ENCODE data around the gene SIGLEC14. TPM values are rescaled to one million over a fixed set of nuclear protein-coding genes. Genes with fewer than 3 reads are reported as not detected.
A peak's percentile ranks its signal among the peaks of the same experiment; 100 is the strongest.

SIGLEC14 gene
- total RNA-seq, 4 donors from 2014 or later = 0.83 to 2.2 (median 0.98) TPM; not detected in 1

- Histone ChIP-seq H3K4me3 (peak within 1 kb of the TSS in 1 of 4 donors; percentile 84), H3K4me1 (peaks cover 6 to 8% of the 10 kb centered on the region in 2 donors), H3K9me3 (no peaks in the 10 kb centered on the region), H3K36me3 (no peaks in the 10 kb centered on the region), H3K27ac (peak within 1 kb of the TSS; percentile 37 to 95 (median 92)), H3K27me3 (peaks cover 0 to 5% (median 0%) of the 10 kb centered on the region in 3 donors)
- intact Hi-C loops (cut with DNase I; ENCODE audit: low total_unique reads) (no loop called here), in situ Hi-C loops (cut with MboI; ENCODE audit: low sequenced_read_pairs in 4 of 4) (no loop called here)
- ATAC-seq = no peak
- no peak for TF ChIP-seq POLR2A (IDR thresholded peaks at IDR 0.05)
- TF ChIP-seq CTCF (IDR thresholded peaks at IDR 0.05 in 4 of 5, conservative IDR thresholded peaks at IDR 0.05 in 1 of 5) = no peak
- no peak for DNase-seq
Observed at GRCh38 chr19:51693260-51693659, 46.6 kb upstream of the SIGLEC14 start, which contains the start of gene SPACA6. SPACA6 (plus strand) TSS chr19:51693330; CDS start chr19:51693527, 197 bp downstream.

- Histone ChIP-seq H3K27ac (peak overlapping the region; percentile 37 to 95 (median 92)), H3K9me3 (no peaks in the 10 kb centered on the region), H3K4me1 (peaks cover 6 to 15% of the 10 kb centered on the region in 2 donors), H3K36me3 (no peaks in the 10 kb centered on the region), H3K27me3 (peaks cover 0 to 5% (median 0%) of the 10 kb centered on the region in 3 donors), H3K4me3 (peak overlapping the region in 1 of 4 donors; percentile 84)
- ATAC-seq (no peak), DNase-seq (no peak)
- in situ Hi-C loops (cut with MboI; ENCODE audit: low sequenced_read_pairs in 4 of 4) (no loop called here), intact Hi-C loops (cut with DNase I; ENCODE audit: low total_unique reads) (no loop called here)
- no peak for TF ChIP-seq POLR2A (IDR thresholded peaks at IDR 0.05)
- TF ChIP-seq CTCF (IDR thresholded peaks at IDR 0.05 in 4 of 5, conservative IDR thresholded peaks at IDR 0.05 in 1 of 5) = no peak
Observed at GRCh38 chr19:51692468-51692867, 45.8 kb upstream of the SIGLEC14 start.

- in situ Hi-C loops (cut with MboI; ENCODE audit: low sequenced_read_pairs in 4 of 4) (no loop called here), intact Hi-C loops (cut with DNase I; ENCODE audit: low total_unique reads) (no loop called here)
- peak overlapping the region; percentile 92 to 97 (median 94) for H3K27ac ChIP-seq
- H3K27me3 ChIP-seq = peaks cover 0 to 5% (median 0%) of the 10 kb centered on the region in 3 donors
- DNase-seq = no peak
- peaks cover 9 to 16% of the 10 kb centered on the region in 2 donors for H3K4me1 ChIP-seq
- ATAC-seq = no peak
- no peaks in the 10 kb centered on the region for H3K36me3 ChIP-seq
- TF ChIP-seq POLR2A (IDR thresholded peaks at IDR 0.05) (no peak), CTCF (IDR thresholded peaks at IDR 0.05 in 4 of 5, conservative IDR thresholded peaks at IDR 0.05 in 1 of 5) (no peak)
- H3K9me3 ChIP-seq = no peaks in the 10 kb centered on the region
- H3K4me3 ChIP-seq = peak overlapping the region in 2 of 4 donors; percentile 71 to 84
Observed at GRCh38 chr19:51691584-51692428, 45.2 kb upstream of the SIGLEC14 start.

- intact Hi-C loops (cut with DNase I; ENCODE audit: low total_unique reads) = no loop called here
- peak overlapping the region; percentile 92 to 97 (median 94) for H3K27ac ChIP-seq
- H3K4me3 ChIP-seq = peak overlapping the region; percentile 71 to 89 (median 82)
- in situ Hi-C loops (cut with MboI; ENCODE audit: low sequenced_read_pairs in 4 of 4) = no loop called here
- H3K27me3 ChIP-seq = peaks cover 0 to 5% (median 0%) of the 10 kb centered on the region in 3 donors
- ATAC-seq (no peak), DNase-seq (no peak)
- H3K4me1 ChIP-seq = peaks cover 9 to 16% of the 10 kb centered on the region in 2 donors
- no peaks in the 10 kb centered on the region for H3K36me3 ChIP-seq
- H3K9me3 ChIP-seq = no peaks in the 10 kb centered on the region
- TF ChIP-seq POLR2A (IDR thresholded peaks at IDR 0.05) = no peak
- no peak for TF ChIP-seq CTCF (IDR thresholded peaks at IDR 0.05 in 4 of 5, conservative IDR thresholded peaks at IDR 0.05 in 1 of 5)
Observed at GRCh38 chr19:51691074-51691583, 44.5 kb upstream of the SIGLEC14 start.
